Naive thymus-derived CD4-positive, alpha-beta T cell (primary cell): ENCODE measurements around the gene SEMA6A. TPM values are rescaled to one million over a fixed set of nuclear protein-coding genes. Genes with fewer than 3 reads are reported as not detected.

Experiments used
- ATAC-seq: fragments of 150-1000 bp; cut with Tn5 transposase; 2 replicates; pipeline ENCODE4 v1.10.0; 2021; ENCODE audit warnings: mild to moderate bottlenecking, moderate library complexity
- CTCF ChIA-PET: fragments of 350-600 bp; sonication (Branson Sonifier 250); formaldehyde crosslinking; loops from one replicate; lab custom pipeline; 2021; ENCODE audit warnings: antibody characterized with exemption; lab: Charles Lee
- POLR2A ChIA-PET: fragments of 350-600 bp; sonication (Branson Sonifier 250); formaldehyde crosslinking; loops from one replicate; lab custom pipeline; 2021; ENCODE audit warnings: antibody characterized with exemption, inconsistent platforms; lab: Charles Lee
- DNase-seq, 9 donors: peaks; one replicate each; pipeline versions ENCODE4 v3.0.0 to v3.0.0-alpha.2; 2020 to 2022; ENCODE audit warnings: mixed read lengths in 1 of 9
- H3K27ac ChIP-seq: one replicate; pipeline ENCODE4 v1.7.0; 2013; ENCODE audit warnings: mild to moderate bottlenecking, low read depth, low read length, moderate library complexity
- H3K27me3 ChIP-seq, 2 donors: one replicate each; pipeline ENCODE4 v1.7.0; 2013; ENCODE audit warnings: low read length in 2 of 2, mild to moderate bottlenecking in 2 of 2, moderate library complexity in 2 of 2; ENCODE audit not compliant: control insufficient read depth in 2 of 2, insufficient read depth in 2 of 2
- H3K36me3 ChIP-seq, 3 experiments: 1 replicate in 2 of 3; 2 replicates in 1 of 3; pipeline ENCODE4 v1.7.0; 2013; ENCODE audit warnings: low read length in 3 of 3, mild to moderate bottlenecking in 3 of 3, moderate library complexity in 1 of 3; ENCODE audit not compliant: insufficient read depth in 3 of 3, control insufficient read depth in 2 of 3
- H3K4me1 ChIP-seq, 2 donors: one replicate each; pipeline ENCODE4 v1.7.0; 2013; ENCODE audit warnings: low read length in 2 of 2, mild to moderate bottlenecking in 2 of 2, moderate library complexity in 1 of 2; ENCODE audit not compliant: control insufficient read depth in 2 of 2, insufficient read depth in 2 of 2
- H3K4me3 ChIP-seq: 2 replicates; pipeline ENCODE4 v1.7.0; 2013; ENCODE audit warnings: mild to moderate bottlenecking, low read length
- H3K9me3 ChIP-seq, 3 experiments: 1 replicate in 2 of 3; 2 replicates in 1 of 3; pipeline ENCODE4 v1.7.0; 2013; ENCODE audit warnings: low read length in 3 of 3; ENCODE audit not compliant: control insufficient read depth in 2 of 3
- H3K27ac Mint-ChIP-seq, 9 donors: one replicate each; pipeline ENCODE4 v1.8.0; 2020 to 2022; ENCODE audit warnings: mixed read lengths in 9 of 9, mild to moderate bottlenecking in 8 of 9, moderate library complexity in 5 of 9, inconsistent platforms in 2 of 9
- H3K27me3 Mint-ChIP-seq, 5 donors: one replicate each; pipeline ENCODE4 v1.8.0; 2021 to 2022; ENCODE audit warnings: mixed read lengths in 5 of 5, mild to moderate bottlenecking in 1 of 5
- H3K36me3 Mint-ChIP-seq, 5 donors: one replicate each; pipeline ENCODE4 v1.8.0; 2020 to 2022; ENCODE audit warnings: mixed read lengths in 5 of 5, mild to moderate bottlenecking in 3 of 5, inconsistent platforms in 1 of 5
- H3K4me1 Mint-ChIP-seq, 7 donors: one replicate each; pipeline ENCODE4 v1.8.0; 2020 to 2022; ENCODE audit warnings: mixed read lengths in 7 of 7, mild to moderate bottlenecking in 3 of 7, inconsistent platforms in 1 of 7
- H3K4me3 Mint-ChIP-seq, 10 donors: one replicate each; pipeline ENCODE4 v1.8.0; 2020 to 2022; ENCODE audit warnings: mild to moderate bottlenecking in 10 of 10, mixed read lengths in 10 of 10, moderate library complexity in 6 of 10, inconsistent platforms in 2 of 10
- H3K9me3 Mint-ChIP-seq, 11 donors: one replicate each; pipeline ENCODE4 v1.8.0; 2020 to 2022; ENCODE audit warnings: mixed read lengths in 11 of 11, mild to moderate bottlenecking in 4 of 11, inconsistent platforms in 1 of 11, moderate library complexity in 1 of 11
- intact Hi-C, 2 donors: fragments of 100-400 bp; cut with micrococcal nuclease; formaldehyde crosslinking; loops; one replicate each; pipeline ENCODE4 v1.15.1; 2023
- polyA plus RNA-seq, 2 donors: library from polyadenylated mRNA; unstranded; fragments of 300-500 nt; fragmentation: Illumina TruSeq; gene quantifications; one replicate each; pipeline ENCODE4 v1.2.3, GENCODE V29; 2021
- total RNA-seq, 6 experiments: library from RNA in 5 of 6; stranded (reverse) in 5 of 6; gene quantifications; 1 replicate in 5 of 6; 2 replicates in 1 of 6; pipeline ENCODE4 v1.2.3 and lab custom pipeline; 2021 to 2026

Gene SEMA6A
- total and polyA plus RNA-seq, 7 experiments from 2014 or later: 0.87 to 1.5 TPM; not detected in 5

DNA sequence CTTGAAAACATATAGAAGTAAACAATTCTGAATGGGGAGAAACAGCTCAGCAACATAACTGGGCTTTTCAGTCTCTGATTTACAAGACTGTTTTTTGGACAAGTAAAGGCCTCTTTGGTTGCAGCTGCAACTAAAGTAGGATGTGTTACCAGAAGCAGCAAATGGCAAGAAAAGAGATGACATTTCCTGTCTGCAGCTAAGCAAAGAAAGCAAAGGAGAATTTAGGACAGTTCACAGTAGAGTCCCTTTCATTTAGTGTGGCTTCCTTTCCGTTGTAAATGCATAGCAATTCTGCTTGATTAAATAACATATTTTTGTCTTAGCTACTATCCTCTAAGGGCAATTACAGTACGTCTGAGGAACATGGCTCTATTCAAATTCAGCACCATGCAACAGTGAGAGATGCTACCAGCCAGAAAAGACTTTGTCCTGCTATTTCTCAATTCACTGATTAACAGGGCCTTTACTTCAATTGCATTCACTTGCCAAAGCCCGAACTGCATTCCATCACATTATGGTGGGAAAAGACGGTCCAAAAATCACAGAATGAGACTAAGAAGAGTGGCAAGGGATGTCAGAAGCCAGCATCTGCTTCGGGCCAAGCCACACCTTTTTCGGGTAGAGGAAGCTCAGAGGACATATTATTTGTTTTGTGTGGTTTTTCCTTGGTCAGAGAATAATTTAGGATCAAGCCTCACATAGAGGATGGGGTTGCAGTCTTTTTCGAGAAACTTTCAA is 107.7 kb downstream of the SEMA6A start:
- intact Hi-C loops: no loop called here
- ChIA-PET POLR2A (no interaction called here), CTCF (no interaction called here)
- DNase-seq: no peak
- Mint-ChIP-seq H3K9me3 (peaks cover 0 to 34% (median 4%) of the 10 kb centered on the region in 11 donors), H3K27ac (peak overlapping the region in 2 of 9 donors; percentile 16 to 19), H3K36me3 (peaks cover 2 to 69% (median 50%) of the 10 kb centered on the region in 5 donors), H3K4me1 (peaks cover 0 to 14% (median 3%) of the 10 kb centered on the region in 7 donors), H3K4me3 (no peak overlapping the region), H3K27me3 (no peaks in the 10 kb centered on the region)
- Histone ChIP-seq H3K36me3 (no peaks in the 10 kb centered on the region), H3K9me3 (peaks cover 0 to 3% (median 0%) of the 10 kb centered on the region in 3 experiments), H3K27ac (no peak overlapping the region), H3K27me3 (no peaks in the 10 kb centered on the region), H3K4me3 (no peak overlapping the region), H3K4me1 (no peaks in the 10 kb centered on the region)
- ATAC-seq: no peak

DNA sequence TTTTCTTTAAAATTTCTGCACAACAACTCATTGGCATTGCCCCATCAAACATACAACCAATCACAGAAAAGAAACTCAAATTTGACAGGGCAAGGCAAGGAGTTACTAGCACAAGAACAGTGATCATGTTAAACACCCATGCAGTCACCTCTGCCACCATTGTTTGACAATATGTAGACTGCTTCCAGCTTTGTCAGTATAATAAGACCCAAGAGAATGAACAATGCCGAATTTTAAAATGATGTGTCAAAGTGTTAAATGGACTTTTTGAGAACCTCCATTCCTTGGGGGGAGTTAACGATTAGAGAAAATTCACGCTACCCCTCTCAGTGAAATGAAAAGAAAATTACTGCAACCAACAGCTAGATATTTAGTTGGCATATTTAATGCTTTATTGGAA is 109.2 kb downstream of the SEMA6A start:
- ChIA-PET POLR2A (no interaction called here), CTCF (no interaction called here)
- H3K4me1 Mint-ChIP-seq: peaks cover 0 to 14% (median 3%) of the 10 kb centered on the region in 7 donors
- Histone ChIP-seq H3K27me3 (no peaks in the 10 kb centered on the region), H3K4me1 (no peaks in the 10 kb centered on the region), H3K27ac (no peak overlapping the region), H3K36me3 (no peaks in the 10 kb centered on the region), H3K9me3 (peaks cover 0 to 3% (median 0%) of the 10 kb centered on the region in 3 experiments), H3K4me3 (no peak overlapping the region)
- peaks cover 0 to 34% (median 4%) of the 10 kb centered on the region in 11 donors for H3K9me3 Mint-ChIP-seq
- H3K27ac Mint-ChIP-seq: no peak overlapping the region
- H3K36me3 Mint-ChIP-seq: peaks cover 0 to 65% (median 39%) of the 10 kb centered on the region in 5 donors
- intact Hi-C loops: no loop called here
- ATAC-seq (no peak), DNase-seq (no peak)
- no peak overlapping the region for H3K4me3 Mint-ChIP-seq
- no peaks in the 10 kb centered on the region for H3K27me3 Mint-ChIP-seq

GRCh38 chr5:116464144-116464708 is 110.4 kb downstream of the SEMA6A start:
- Mint-ChIP-seq H3K9me3 (peaks cover 0 to 34% (median 4%) of the 10 kb centered on the region in 11 donors), H3K36me3 (peaks cover 0 to 62% (median 34%) of the 10 kb centered on the region in 5 donors), H3K4me1 (peaks cover 0 to 14% (median 3%) of the 10 kb centered on the region in 7 donors), H3K4me3 (no peak overlapping the region), H3K27me3 (no peaks in the 10 kb centered on the region), H3K27ac (no peak overlapping the region)
- H3K36me3 ChIP-seq: no peaks in the 10 kb centered on the region
- H3K27me3 ChIP-seq: no peaks in the 10 kb centered on the region
- CTCF ChIA-PET: no interaction called here
- ATAC-seq: no peak
- no peaks in the 10 kb centered on the region for H3K4me1 ChIP-seq
- POLR2A ChIA-PET: no interaction called here
- no peak overlapping the region for H3K27ac ChIP-seq
- DNase-seq: no peak
- peaks cover 0 to 3% (median 0%) of the 10 kb centered on the region in 3 experiments for H3K9me3 ChIP-seq
- no peak overlapping the region for H3K4me3 ChIP-seq
- intact Hi-C loops: no loop called here

- CTCF ChIA-PET: no interaction called here
- ATAC-seq (no peak), DNase-seq (no peak)
- H3K9me3 Mint-ChIP-seq: peaks cover 0 to 19% (median 2%) of the 10 kb centered on the region in 11 donors
- no peak overlapping the region for H3K4me3 ChIP-seq
- H3K36me3 ChIP-seq: no peaks in the 10 kb centered on the region
- H3K4me1 ChIP-seq: no peaks in the 10 kb centered on the region
- POLR2A ChIA-PET: no interaction called here
- H3K4me3 Mint-ChIP-seq: no peak overlapping the region
- peaks cover 0 to 50% (median 23%) of the 10 kb centered on the region in 5 donors for H3K36me3 Mint-ChIP-seq
- H3K27me3 Mint-ChIP-seq: no peaks in the 10 kb centered on the region
- peaks cover 0 to 14% (median 3%) of the 10 kb centered on the region in 7 donors for H3K4me1 Mint-ChIP-seq
- no peak overlapping the region for H3K27ac ChIP-seq
- H3K27me3 ChIP-seq: no peaks in the 10 kb centered on the region
- no peaks in the 10 kb centered on the region for H3K9me3 ChIP-seq
- no peak overlapping the region for H3K27ac Mint-ChIP-seq
- intact Hi-C loops: no loop called here
Measured at GRCh38 chr5:116462500-116462899, 112.1 kb downstream of the SEMA6A start.

GRCh38 chr5:116459301-116459700 is 115.3 kb downstream of the SEMA6A start:
- ATAC-seq: no peak
- peaks cover 0 to 40% (median 7%) of the 10 kb centered on the region in 5 donors for H3K36me3 Mint-ChIP-seq
- H3K4me3 Mint-ChIP-seq: no peak overlapping the region

GRCh38 chr5:116457062-116457461 is 117.6 kb downstream of the SEMA6A start:
- DNase-seq (no peak), ATAC-seq (no peak)
- H3K27ac ChIP-seq: no peak overlapping the region
- no peaks in the 10 kb centered on the region for H3K4me1 ChIP-seq
- Mint-ChIP-seq H3K9me3 (no peaks in the 10 kb centered on the region), H3K36me3 (peaks cover 0 to 45% (median 2%) of the 10 kb centered on the region in 5 donors), H3K27me3 (no peaks in the 10 kb centered on the region), H3K4me3 (no peak overlapping the region), H3K4me1 (peaks cover 0 to 12% (median 5%) of the 10 kb centered on the region in 7 donors), H3K27ac (no peak overlapping the region)
- ChIA-PET CTCF (no interaction called here), POLR2A (no interaction called here)
- no peaks in the 10 kb centered on the region for H3K36me3 ChIP-seq
- no peaks in the 10 kb centered on the region for H3K27me3 ChIP-seq
- no peaks in the 10 kb centered on the region for H3K9me3 ChIP-seq
- H3K4me3 ChIP-seq: no peak overlapping the region
- intact Hi-C loops: no loop called here

More at GRCh38 chr5:116459301-116459700, 115.3 kb downstream of the SEMA6A start:
- Histone ChIP-seq H3K4me3 (no peak overlapping the region), H3K27me3 (no peaks in the 10 kb centered on the region), H3K4me1 (no peaks in the 10 kb centered on the region), H3K36me3 (no peaks in the 10 kb centered on the region), H3K27ac (no peak overlapping the region), H3K9me3 (no peaks in the 10 kb centered on the region)
- H3K9me3 Mint-ChIP-seq: peaks cover 0 to 6% (median 0%) of the 10 kb centered on the region in 11 donors
- intact Hi-C loops: no loop called here
- POLR2A ChIA-PET: no interaction called here
- peaks cover 0 to 5% (median 1%) of the 10 kb centered on the region in 7 donors for H3K4me1 Mint-ChIP-seq
- no peak for DNase-seq
- no peaks in the 10 kb centered on the region for H3K27me3 Mint-ChIP-seq
- CTCF ChIA-PET: no interaction called here
- H3K27ac Mint-ChIP-seq: no peak overlapping the region
